GM18502 (cell line): ENCODE measurements around the gene HEMGN.

Experiments
- ATAC-seq: cut with Tn5 transposase; IDR thresholded peaks from one replicate; pipeline ENCODE4 v1.9.1; 2021; ENCODE audit warnings: mild to moderate bottlenecking; ENCODE audit not compliant: unreplicated experiment, poor library complexity

Gene HEMGN

GRCh38 chr9:97934321-97935115 is 3.5 kb downstream of the HEMGN start:
- ATAC-seq = no peak

GRCh38 chr9:97933297-97933998 is 4.5 kb downstream of the HEMGN start:
- no peak for ATAC-seq

DNA sequence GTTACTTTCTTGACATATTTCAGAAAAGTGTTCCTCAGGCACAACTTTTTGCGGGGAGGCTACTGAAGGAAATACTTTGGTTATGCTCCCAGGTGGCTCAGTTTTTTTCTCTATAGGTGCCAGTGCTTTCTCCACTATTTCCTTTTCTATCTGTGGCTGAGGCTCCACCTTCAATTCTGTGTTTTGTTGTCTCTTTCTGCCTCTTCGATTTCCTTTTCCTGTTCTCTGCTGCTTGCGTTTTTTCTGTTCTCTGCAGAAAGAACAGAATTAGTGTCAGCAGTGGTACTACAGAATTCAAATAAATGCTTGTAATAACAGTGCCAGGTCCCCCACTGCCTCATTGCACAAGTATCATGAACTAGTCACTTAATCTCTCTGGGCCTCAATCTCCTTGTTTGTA is 7.0 kb downstream of the HEMGN start:
- ATAC-seq = no peak

- ATAC-seq = no peak
Observed at GRCh38 chr9:97928986-97929604, 8.9 kb downstream of the HEMGN start.

DNA sequence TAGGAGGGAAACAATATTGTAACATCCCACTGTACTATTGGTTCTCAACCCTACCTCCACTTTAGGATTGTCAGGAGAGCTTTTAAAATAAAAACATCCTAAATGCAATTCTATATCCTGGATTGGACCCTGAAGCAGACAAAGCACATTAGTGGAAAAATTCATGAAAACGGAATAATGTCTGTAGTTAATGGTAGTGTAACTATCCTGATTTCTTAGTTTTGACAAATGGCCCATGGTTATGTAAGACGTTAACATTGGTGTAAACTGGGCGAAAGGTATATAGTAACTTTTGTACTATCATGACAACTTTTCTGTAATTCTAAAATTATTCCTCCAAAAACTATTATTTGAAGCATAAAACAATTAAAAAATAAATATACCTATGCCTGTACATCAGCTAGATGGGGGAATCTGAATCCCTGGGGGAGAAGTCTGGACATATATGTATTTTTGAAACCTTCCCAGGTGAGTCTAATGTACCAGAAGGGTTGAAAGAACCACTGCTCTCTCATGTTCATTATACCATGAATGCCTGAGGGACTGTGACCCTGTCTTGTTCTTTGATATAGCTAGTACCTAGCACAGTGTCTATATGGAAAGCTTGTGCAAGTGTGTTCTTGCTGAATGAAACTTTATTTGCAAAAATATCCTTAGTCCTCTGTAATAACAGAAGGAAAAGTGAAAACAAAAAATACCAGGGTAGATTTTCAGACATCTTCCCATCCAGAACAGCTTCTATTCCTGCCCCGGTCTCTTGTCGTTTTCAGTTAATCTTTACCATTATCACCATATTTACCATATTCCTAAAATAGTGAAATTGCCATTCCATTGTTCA is 12.3 kb downstream of the HEMGN start:
- no peak for ATAC-seq

- no peak for ATAC-seq
Observed at GRCh38 chr9:97924386-97924785, 13.6 kb downstream of the HEMGN start.

- ATAC-seq = peak; percentile 28
Observed at GRCh38 chr9:97923529-97924108, 14.4 kb downstream of the HEMGN start.

- peak; percentile 84 for ATAC-seq
Observed at GRCh38 chr9:97921959-97922724, 15.8 kb downstream of the HEMGN start, which contains the start of gene TRMO. TSS of gene TRMO (minus strand) at chr9:97922500. CDS start at chr9:97922493, 7 bp downstream.

DNA sequence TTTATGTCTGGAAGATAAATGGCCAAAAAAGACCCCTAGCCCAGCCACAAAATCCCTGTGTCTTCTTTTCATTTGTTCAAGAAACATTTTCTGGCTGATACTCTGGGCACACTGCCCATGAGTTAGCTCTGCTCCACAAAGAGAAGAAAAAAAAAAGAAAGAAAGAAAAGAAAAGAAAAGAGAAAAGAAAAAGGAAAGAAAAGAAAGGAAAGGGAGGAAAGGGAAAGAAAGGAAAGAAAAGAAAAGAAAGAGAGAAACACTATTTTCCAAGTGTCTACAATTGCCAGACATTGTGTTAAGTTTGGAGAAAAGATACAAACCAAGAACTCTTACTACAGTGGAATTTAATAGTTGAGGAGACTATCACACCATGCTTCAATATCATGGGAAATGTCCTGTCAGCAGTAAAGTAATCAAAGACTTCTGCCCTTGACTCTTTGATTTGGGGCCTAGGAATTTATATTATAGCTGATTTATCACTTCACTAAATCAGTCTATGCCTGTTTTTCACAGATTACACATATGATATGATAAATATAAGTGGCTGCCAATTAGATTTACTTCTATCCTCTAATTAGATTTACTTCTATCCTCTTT is 18.7 kb downstream of the HEMGN start:
- no peak for ATAC-seq

- ATAC-seq = no peak
Observed at GRCh38 chr9:97918611-97919010, 19.4 kb downstream of the HEMGN start.

DNA sequence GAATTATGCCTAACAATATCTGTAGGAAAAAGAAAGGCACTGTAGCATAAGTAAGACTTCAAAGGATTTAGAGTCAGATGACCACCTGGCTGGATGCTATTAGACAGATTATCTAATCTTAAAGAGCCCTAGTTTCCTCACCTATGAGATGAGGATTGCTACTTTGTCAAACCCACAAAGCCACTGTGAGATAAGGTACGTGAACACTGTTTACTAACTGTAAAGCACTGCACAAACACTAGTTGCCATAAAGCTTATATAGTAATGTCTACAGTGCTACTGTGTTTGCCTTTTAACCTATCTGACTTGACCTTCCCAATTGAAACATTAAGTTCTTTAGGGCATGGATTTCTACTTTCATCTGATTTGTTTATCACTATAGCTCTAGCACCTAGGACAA is 26.0 kb downstream of the HEMGN start:
- ATAC-seq = no peak

GRCh38 chr9:97911528-97911927 is 26.4 kb downstream of the HEMGN start:
- ATAC-seq = no peak

DNA sequence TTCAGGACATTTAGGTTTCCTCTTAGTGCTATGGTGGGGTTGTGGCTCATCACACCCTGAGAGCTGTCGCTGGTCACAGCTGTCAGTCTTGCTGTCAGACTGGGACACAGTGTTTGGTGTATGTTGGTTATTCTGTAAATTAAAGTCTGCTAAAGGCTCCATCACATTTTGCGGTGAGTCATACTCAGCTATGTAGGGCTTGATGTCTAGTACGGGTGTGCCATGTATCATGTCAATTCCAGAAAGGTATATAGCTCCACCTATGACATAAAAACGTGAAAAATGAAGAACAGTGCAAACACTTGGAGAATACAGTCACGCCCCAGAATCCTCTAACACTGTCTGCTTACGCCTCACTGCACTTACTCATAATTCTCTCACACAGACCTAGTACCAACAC is 27.6 kb downstream of the HEMGN start:
- ATAC-seq = no peak

DNA sequence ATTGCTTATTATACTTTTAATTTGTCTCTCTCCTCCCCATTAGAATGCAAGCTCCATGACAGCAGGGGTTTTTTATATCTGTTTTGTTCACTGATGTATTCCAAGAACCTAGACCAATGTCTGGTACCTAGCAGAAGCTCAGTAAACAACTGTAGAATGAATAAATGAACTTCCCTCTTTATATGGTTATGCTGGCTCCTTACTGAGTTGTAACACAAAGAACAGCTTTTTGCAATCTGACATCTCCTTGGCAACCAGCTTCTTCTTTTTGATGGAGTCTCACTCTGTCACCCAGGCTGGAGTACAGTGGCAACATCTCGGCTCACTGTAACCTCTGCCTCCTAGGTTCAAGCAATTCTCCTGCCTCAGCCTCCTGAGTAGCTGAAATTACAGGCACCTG is 29.3 kb downstream of the HEMGN start:
- ATAC-seq = no peak

DNA sequence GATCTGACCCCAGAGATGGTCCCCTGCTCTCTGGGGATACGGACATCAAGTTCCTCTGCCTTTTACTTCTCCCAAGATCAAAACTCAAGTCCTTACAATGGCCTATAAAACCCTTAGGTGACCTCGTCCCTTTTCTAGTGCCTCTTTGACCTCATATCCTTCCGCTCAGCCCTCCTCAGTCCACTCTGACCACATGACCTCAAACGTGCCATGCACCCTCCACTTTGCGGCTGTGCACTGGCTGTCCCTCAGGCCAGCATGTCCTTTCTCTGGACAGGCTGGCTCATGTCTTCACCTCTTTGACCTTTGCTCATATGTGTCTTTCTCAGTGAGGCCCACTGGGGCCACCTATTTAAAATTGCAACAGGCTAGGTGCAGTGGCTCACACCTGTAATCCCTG is 30.3 kb downstream of the HEMGN start:
- ATAC-seq = no peak

GRCh38 chr9:97907046-97907445 is 30.9 kb downstream of the HEMGN start:
- ATAC-seq = no peak

DNA sequence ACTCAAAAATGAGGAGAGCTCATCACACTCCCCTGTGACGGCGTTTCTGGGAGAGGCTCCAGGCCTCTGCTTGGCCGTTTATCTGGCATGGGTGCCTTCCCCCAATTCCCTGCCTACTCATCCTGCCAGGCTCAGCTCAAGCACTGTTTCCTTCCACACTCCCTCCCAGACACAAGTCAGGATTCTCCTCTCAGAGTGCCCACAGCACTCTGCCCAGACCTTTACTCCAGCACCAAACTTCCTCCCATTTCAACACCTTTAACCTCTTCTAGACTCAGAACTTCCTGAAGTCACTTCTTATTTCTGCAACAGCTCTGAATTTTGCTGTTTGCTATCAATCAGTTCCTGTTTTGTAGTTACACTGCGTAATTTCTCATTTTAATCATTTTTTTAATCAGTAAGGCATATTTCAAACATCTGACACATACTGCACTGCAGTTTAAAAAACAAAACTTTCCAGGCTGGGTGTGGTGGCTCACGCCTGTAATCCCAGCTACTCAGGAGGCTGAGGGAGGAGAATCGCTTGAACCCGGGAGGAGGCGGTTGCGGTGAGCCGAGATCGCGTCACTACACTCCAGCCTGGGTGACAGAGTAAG is 31.6 kb downstream of the HEMGN start:
- ATAC-seq = no peak

DNA sequence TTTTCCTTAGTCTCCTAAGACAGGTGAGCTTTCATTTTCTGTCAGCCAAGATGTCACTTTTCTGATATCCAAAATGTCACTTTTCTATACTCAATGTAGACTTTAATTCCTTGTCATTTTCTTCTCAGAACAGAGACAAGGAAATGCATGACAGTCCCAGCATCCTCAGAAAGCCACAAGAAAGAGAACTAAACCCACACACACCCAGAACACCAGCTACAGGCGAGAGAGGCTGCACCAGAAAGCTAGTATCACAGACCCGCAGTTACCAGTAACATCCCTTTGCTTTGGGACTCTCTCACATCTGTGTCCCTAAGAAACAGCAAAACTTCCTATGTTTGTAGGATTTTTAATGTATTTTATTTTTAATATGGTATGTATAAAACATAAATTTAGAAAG is 32.7 kb downstream of the HEMGN start:
- no peak for ATAC-seq

- ATAC-seq = no peak
Observed at GRCh38 chr9:97904725-97905124, 33.2 kb downstream of the HEMGN start.
